Right lobe of liver (tissue), 6 donors: ENCODE data around the gene MAP9. TPM values are rescaled to one million over a fixed set of nuclear protein-coding genes. Genes with fewer than 3 reads are reported as not detected.
A peak's percentile ranks its signal among the peaks of the same experiment; 100 is the strongest.

Source experiments
- ATAC-seq, 4 donors: fragments of 200-7000 bp; cut with Tn5 transposase; one replicate each; pipeline ENCODE4 v1.9.1; 2020; ENCODE audit warnings: mild to moderate bottlenecking in 4 of 4, moderate library complexity in 4 of 4
- DNase-seq, 3 donors: peaks; one replicate each; pipeline ENCODE4 v3.0.0-alpha.2; 2020
- H3K27ac ChIP-seq, 3 donors: fragments of 200-600 bp; one replicate each; pipeline ENCODE4 v1.8.0; 2022
- H3K27me3 ChIP-seq, 2 donors: fragments of 200-600 bp; one replicate each; pipeline ENCODE4 v1.8.0; 2022
- H3K36me3 ChIP-seq, 4 donors: fragments of 200-600 bp; sonication (generic) in 1 of 4; one replicate each; pipeline versions ENCODE4 v1.5.1 to v1.8.0; 2017 to 2022; ENCODE audit warnings: control low read depth in 1 of 4
- H3K4me1 ChIP-seq, 4 donors: fragments of 200-600 bp; sonication (generic) in 1 of 4; one replicate each; pipeline versions ENCODE4 v1.5.1 to v1.8.0; 2017 to 2022; ENCODE audit warnings: control low read depth in 1 of 4
- H3K4me3 ChIP-seq, 3 donors: fragments of 200-600 bp; one replicate each; pipeline ENCODE4 v1.8.0; 2022
- H3K9me3 ChIP-seq, 4 donors: fragments of 200-600 bp; sonication (generic) in 1 of 4; one replicate each; pipeline versions ENCODE4 v1.5.1 to v1.8.0; 2017 to 2022; ENCODE audit warnings: control low read depth in 1 of 4
- POLR2A ChIP-seq: fragments of 450-650 bp; IDR thresholded peaks from one replicate; pipeline ENCODE4 v1.6.1; 2017; ENCODE audit warnings: antibody characterized with exemption, mild to moderate bottlenecking
- WGBS: methylation state at CpG from one replicate; pipeline ENCODE4 v1.1.6; 2018; ENCODE audit warnings: low coverage, low lambda C conversion rate; ENCODE audit not compliant: insufficient coverage; ENCODE audit errors: missing lambda C conversion rate; 5-methylcytosine and 5-hydroxymethylcytosine counted together
- intact Hi-C, 2 donors: fragments of 100-400 bp; cut with DNase I; formaldehyde crosslinking; loops; one replicate each; pipeline versions ENCODE4 v1.11.2 to v1.14.1; 2022
- total RNA-seq, 6 experiments: library from RNA; depleted of rRNA in 2 of 6; stranded (reverse); fragments of >200 nt in 2 of 6; fragmentation: NEBNext Ultra II Directional in 3 of 6; extraction: Animal tissue kit (Norgen Biotek cat#: 25700) in 3 of 6; gene quantifications; one replicate each; pipeline versions ENCODE4 v1.1.0 to v1.2.4, GENCODE V29; 2016 to 2023
- TF ChIP-seq, protein P1 (sequence below), 4 donors: fragments of 200-600 bp in 3 of 4; fragments of 450-650 bp in 1 of 4; IDR thresholded peaks; one replicate each; pipeline versions ENCODE4 v1.5.1 to v1.8.0; 2016 to 2022; ENCODE audit warnings: antibody characterized with exemption in 4 of 4, mild to moderate bottlenecking in 2 of 4
- donor health status: DM: no; HTN: yes; CAD: no.
- donor health status: DM: no; HTN: no; CAD: no.
- donor health status: DM: no; HTN: no; CAD: no.
- donor health status: DM: no; HTN: yes; CAD: no.
- donor health status: DM: no; HTN: yes; CAD: no.

The MAP9 gene
- total RNA-seq, 6 experiments from 2014 or later, result 0.15 to 1.1 (median 0.49) TPM

DNA sequence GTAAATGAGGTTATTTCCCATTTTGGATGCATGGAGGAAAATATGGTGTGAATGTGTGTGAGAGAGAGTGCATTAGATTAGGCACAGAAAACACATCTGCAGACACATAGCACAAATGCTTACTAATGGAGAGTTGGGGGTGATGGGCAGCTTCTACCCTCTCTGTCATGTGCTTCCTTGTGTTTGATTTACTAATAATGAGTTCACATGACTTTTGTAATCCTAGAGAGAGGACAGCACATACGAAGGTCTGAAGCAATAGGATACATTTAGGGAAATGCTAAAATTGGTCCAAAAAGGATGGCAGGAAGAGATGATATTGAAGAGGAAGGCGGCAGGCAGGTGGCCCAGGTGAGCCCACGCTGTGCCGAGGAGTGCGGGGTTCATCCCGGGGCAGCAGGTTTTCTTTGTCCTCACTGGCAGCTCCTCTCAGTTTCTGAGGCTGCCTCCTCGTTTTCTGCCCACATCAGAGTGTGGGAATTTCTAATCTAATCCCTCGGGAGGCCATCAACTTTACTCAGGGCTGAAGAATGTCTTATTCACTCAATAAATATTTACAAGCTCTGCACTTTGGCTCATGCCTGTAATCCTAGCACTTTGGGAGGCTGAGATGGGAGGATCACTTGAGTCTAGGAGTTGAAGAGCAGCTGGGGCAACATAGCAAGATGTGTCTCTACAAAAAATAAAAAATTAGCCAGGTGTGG lies 15.9 kb upstream of the MAP9 start:
- ATAC-seq (no peak), DNase-seq (no peak)
- Histone ChIP-seq H3K4me1 (no peaks in the 10 kb centered on the region), H3K4me3 (no peak overlapping the region), H3K27me3 (no peaks in the 10 kb centered on the region), H3K9me3 (no peaks in the 10 kb centered on the region), H3K36me3 (no peaks in the 10 kb centered on the region), H3K27ac (no peak overlapping the region)
- TF ChIP-seq, protein P1, sequence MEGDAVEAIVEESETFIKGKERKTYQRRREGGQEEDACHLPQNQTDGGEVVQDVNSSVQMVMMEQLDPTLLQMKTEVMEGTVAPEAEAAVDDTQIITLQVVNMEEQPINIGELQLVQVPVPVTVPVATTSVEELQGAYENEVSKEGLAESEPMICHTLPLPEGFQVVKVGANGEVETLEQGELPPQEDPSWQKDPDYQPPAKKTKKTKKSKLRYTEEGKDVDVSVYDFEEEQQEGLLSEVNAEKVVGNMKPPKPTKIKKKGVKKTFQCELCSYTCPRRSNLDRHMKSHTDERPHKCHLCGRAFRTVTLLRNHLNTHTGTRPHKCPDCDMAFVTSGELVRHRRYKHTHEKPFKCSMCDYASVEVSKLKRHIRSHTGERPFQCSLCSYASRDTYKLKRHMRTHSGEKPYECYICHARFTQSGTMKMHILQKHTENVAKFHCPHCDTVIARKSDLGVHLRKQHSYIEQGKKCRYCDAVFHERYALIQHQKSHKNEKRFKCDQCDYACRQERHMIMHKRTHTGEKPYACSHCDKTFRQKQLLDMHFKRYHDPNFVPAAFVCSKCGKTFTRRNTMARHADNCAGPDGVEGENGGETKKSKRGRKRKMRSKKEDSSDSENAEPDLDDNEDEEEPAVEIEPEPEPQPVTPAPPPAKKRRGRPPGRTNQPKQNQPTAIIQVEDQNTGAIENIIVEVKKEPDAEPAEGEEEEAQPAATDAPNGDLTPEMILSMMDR (IDR thresholded peaks at IDR 0.05), result no peak
- no peak for TF ChIP-seq POLR2A
- intact Hi-C loops, result no loop called here
- 38% methylated on average over 5 of the region's 8 CpGs for WGBS

DNA sequence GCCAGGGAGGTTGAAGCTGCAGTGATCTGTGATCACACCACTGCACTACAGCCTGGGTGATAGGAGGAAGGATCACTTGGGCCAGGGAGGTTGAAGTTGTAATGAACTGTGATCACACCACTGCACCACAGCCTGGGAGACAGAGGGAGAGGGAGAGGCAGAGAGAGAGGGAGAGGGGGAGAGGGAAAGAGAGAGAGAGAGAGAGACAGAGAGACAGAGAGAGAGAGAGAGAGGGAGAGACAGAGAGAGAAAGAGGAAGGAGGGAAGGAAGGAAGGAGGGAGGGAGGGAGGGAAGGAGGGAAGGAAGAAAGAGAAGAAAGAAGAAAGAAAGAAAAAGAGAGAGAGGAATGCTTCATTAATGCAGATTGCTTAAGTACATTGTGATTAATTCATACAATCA lies 15.2 kb upstream of the MAP9 start:
- no peak for TF ChIP-seq POLR2A
- TF ChIP-seq, protein P1 (IDR thresholded peaks at IDR 0.05), result no peak
- Histone ChIP-seq H3K4me3 (no peak overlapping the region), H3K9me3 (no peaks in the 10 kb centered on the region), H3K36me3 (no peaks in the 10 kb centered on the region), H3K4me1 (no peaks in the 10 kb centered on the region), H3K27ac (no peak overlapping the region), H3K27me3 (no peaks in the 10 kb centered on the region)
- intact Hi-C loops, result no loop called here
- no peak for DNase-seq
- no peak for ATAC-seq

DNA sequence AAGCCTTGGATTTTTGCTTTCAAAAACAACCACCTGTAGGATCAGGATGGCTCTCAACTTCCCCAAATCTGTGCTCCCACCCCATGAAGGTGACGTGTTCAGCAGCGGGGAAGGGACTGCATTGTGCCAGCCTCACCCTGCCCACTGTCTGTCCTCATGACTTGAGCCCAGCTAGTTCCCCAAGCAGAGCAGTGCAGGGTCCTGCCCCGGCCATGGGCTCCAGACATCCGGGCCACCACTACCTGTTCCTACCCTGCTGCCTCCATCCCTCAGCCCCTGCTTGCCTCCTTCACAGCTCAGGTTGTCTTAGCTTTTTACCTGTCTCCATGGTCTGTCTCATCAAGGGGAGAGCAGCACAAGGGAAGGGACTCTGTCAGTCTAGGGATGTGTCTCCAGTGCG lies 11.4 kb upstream of the MAP9 start:
- TF ChIP-seq, protein P1 (IDR thresholded peaks at IDR 0.05), result no peak
- TF ChIP-seq POLR2A, result no peak
- 43% methylated on average over 2 of the region's 5 CpGs for WGBS
- H3K27ac ChIP-seq, result no peak overlapping the region

DNA sequence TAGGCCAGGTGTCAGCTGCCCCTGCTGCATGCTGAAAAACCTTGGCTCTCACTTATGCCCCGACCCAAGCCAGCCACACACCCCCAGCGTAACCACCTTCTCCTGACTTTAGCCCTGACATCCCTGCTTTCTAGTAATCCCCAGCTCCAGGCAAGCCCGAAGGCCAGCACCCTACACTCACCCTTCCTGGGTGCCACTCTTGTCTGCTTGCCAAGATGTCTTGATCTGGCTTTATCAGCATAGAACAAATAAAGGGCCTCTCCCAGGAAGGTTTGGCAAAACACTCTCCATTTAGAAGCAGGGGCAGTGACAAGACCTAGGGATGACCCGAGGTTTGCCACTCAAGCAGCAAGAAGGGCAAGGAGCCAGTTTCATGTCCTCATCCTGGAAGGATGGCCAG lies 6.8 kb upstream of the MAP9 start:
- TF ChIP-seq, protein P1 (IDR thresholded peaks at IDR 0.05), result no peak
- no peak for TF ChIP-seq POLR2A
- Histone ChIP-seq H3K4me3 (no peak overlapping the region), H3K36me3 (no peaks in the 10 kb centered on the region), H3K9me3 (no peaks in the 10 kb centered on the region), H3K4me1 (no peaks in the 10 kb centered on the region), H3K27ac (no peak overlapping the region), H3K27me3 (no peaks in the 10 kb centered on the region)
- intact Hi-C loops, result no loop called here
- DNase-seq (no peak), ATAC-seq (no peak)
- 51% methylated on average over 4 of the region's 4 CpGs for WGBS

More for the DNA sequence above, 11.4 kb upstream of the MAP9 start:
- peak in 1 of 4 donors; percentile 25 for ATAC-seq
- Histone ChIP-seq H3K4me1 (no peaks in the 10 kb centered on the region), H3K27me3 (no peaks in the 10 kb centered on the region), H3K36me3 (no peaks in the 10 kb centered on the region), H3K4me3 (no peak overlapping the region), H3K9me3 (no peaks in the 10 kb centered on the region)
- intact Hi-C loops, result no loop called here
- no peak for DNase-seq

DNA sequence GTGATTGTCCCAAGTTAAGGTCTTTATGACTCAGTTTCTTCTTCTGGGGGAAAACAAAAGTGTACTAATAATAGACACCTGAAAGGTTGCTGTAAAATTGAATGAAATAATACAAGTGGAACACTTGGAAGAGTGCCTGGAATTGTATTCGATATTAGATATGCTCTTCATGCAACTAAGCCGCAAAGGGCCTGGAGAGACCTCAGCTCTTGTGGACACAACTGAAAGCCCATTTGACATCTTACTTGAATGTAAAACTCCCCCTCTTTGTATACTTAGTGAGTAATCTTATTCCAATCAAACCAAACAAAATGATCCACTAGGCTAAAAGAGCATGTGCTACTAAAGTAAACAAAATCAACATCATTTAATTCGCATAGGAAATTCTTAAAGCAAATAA lies 511 bp upstream of the MAP9 start:
- intact Hi-C loops, result no loop called here
- Histone ChIP-seq H3K4me3 (peak overlapping the region in 1 of 3 donors; percentile 52), H3K4me1 (peaks cover 0 to 14% (median 0%) of the 10 kb centered on the region in 4 donors), H3K27ac (no peak overlapping the region), H3K27me3 (peaks cover 6 to 9% of the 10 kb centered on the region in 2 donors), H3K9me3 (no peaks in the 10 kb centered on the region), H3K36me3 (no peaks in the 10 kb centered on the region)
- ATAC-seq, result peak in 1 of 4 donors; percentile 40
- WGBS, result 53% methylated on average over 3 of the region's 3 CpGs
- TF ChIP-seq, protein P1 (IDR thresholded peaks at IDR 0.05), result no peak
- TF ChIP-seq POLR2A, result no peak
- DNase-seq, result no peak
